ENCODE results near the gene AMT.
"Not testable (repeated sequence)": the region's sequence is repeated elsewhere in the genome, so short reads cannot be mapped to it uniquely, and the experiment has no call there.

AMT gene

GRCh38 chr3:49391310-49391709 is 31.0 kb downstream of the AMT start:
- not testable (repeated sequence) for DNase-seq (ENCODE audit: low read depth in 1 of 2, low spot score in 1 of 2)

GRCh38 chr3:49389297-49389696 is 33.0 kb downstream of the AMT start:
- no peak for DNase-seq (ENCODE audit: low read depth in 1 of 2, low spot score in 1 of 2)

- DNase-seq (ENCODE audit: low read depth in 1 of 2, low spot score in 1 of 2), result no peak
These were observed 33.9 kb downstream of the AMT start for GRCh38 chr3:49388289-49388820.

GRCh38 chr3:49387721-49388120 is 34.6 kb downstream of the AMT start:
- no peak for DNase-seq (ENCODE audit: low read depth in 1 of 2, low spot score in 1 of 2)

GRCh38 chr3:49386056-49386756 is 36.1 kb downstream of the AMT start:
- DNase-seq (ENCODE audit: low read depth in 1 of 2, low spot score in 1 of 2), result no peak

- no peak for DNase-seq (ENCODE audit: low read depth in 1 of 2, low spot score in 1 of 2)
These were observed 36.7 kb downstream of the AMT start for GRCh38 chr3:49385617-49386016.

- DNase-seq (ENCODE audit: low read depth in 1 of 2, low spot score in 1 of 2), result no peak
These were observed 38.9 kb downstream of the AMT start for GRCh38 chr3:49383387-49383786.

- no peak for DNase-seq (ENCODE audit: low read depth in 1 of 2, low spot score in 1 of 2)
These were observed 43.9 kb downstream of the AMT start for GRCh38 chr3:49378249-49378895.

- peak in 1 of 2 donors; percentile 12 for DNase-seq (ENCODE audit: low read depth in 1 of 2, low spot score in 1 of 2)
These were observed 44.8 kb downstream of the AMT start for GRCh38 chr3:49377483-49377882.

GRCh38 chr3:49371946-49372345 is 50.3 kb downstream of the AMT start:
- no peak for DNase-seq (ENCODE audit: low read depth in 1 of 2, low spot score in 1 of 2)

- DNase-seq (ENCODE audit: low read depth in 1 of 2, low spot score in 1 of 2), result no peak
These were observed 51.5 kb downstream of the AMT start for GRCh38 chr3:49370585-49371290.

Measured in activated T-helper 1 cell treated with anti-CD3 and anti-CD28 coated beads, Interleukin-2, amount 50 U/mL, for 16 hours (primary cell).